Osteocyte (in vitro differentiated cells): ENCODE measurements around the gene ANKUB1. TPM values are rescaled to one million over a fixed set of nuclear protein-coding genes. Genes with fewer than 3 reads are reported as not detected.

Source experiments
- DNase-seq: peaks from one replicate; pipeline ENCODE4 v3.0.0; 2021; ENCODE audit warnings: mixed read lengths; ENCODE audit not compliant: unreplicated experiment; ENCODE audit errors: extremely low spot score
- H3K27ac Mint-ChIP-seq: one replicate; pipeline ENCODE4 v1.8.0; 2021; ENCODE audit warnings: mild to moderate bottlenecking, mixed read lengths; ENCODE audit not compliant: unreplicated experiment
- H3K27me3 Mint-ChIP-seq: one replicate; pipeline ENCODE4 v1.8.0; 2021; ENCODE audit warnings: mixed read lengths; ENCODE audit not compliant: unreplicated experiment
- H3K36me3 Mint-ChIP-seq: one replicate; pipeline ENCODE4 v1.8.0; 2021; ENCODE audit warnings: mixed read lengths; ENCODE audit not compliant: unreplicated experiment
- H3K4me1 Mint-ChIP-seq: one replicate; pipeline ENCODE4 v1.8.0; 2021; ENCODE audit warnings: mixed read lengths; ENCODE audit not compliant: unreplicated experiment
- H3K4me3 Mint-ChIP-seq: one replicate; pipeline ENCODE4 v1.8.0; 2021; ENCODE audit warnings: mild to moderate bottlenecking, moderate library complexity, mixed read lengths; ENCODE audit not compliant: unreplicated experiment
- H3K9me3 Mint-ChIP-seq: one replicate; pipeline ENCODE4 v1.8.0; 2021; ENCODE audit warnings: mixed read lengths; ENCODE audit not compliant: unreplicated experiment
- CTCF ChIP-seq: fragments of 200-600 bp; sonication (generic); IDR thresholded peaks from 2 replicates; pipeline ENCODE4 v1.5.0; 2021; ENCODE audit warnings: antibody characterized with exemption, mild to moderate bottlenecking, moderate library complexity
- total RNA-seq: library from RNA; stranded (reverse); gene quantifications from 2 replicates; pipeline ENCODE4 v1.2.1, GENCODE V29; 2021

ANKUB1 gene
- total RNA-seq, 1 donor from 2014 or later = not detected

GRCh38 chr3:149809699-149810098 is 17.3 kb upstream of the ANKUB1 start:
- Mint-ChIP-seq H3K27me3 (peaks cover 29% of the 10 kb centered on the region), H3K4me1 (peaks cover 17% of the 10 kb centered on the region), H3K9me3 (no peaks in the 10 kb centered on the region), H3K4me3 (no peak overlapping the region), H3K27ac (no peak overlapping the region), H3K36me3 (no peaks in the 10 kb centered on the region)
- no peak for TF ChIP-seq CTCF
- no peak for DNase-seq

- peaks cover 9% of the 10 kb centered on the region for H3K4me1 Mint-ChIP-seq
Observed at GRCh38 chr3:149808209-149808829, 16.0 kb upstream of the ANKUB1 start.

GRCh38 chr3:149806171-149806778 is 13.9 kb upstream of the ANKUB1 start:
- Mint-ChIP-seq H3K36me3 (no peaks in the 10 kb centered on the region), H3K27ac (no peak overlapping the region), H3K4me1 (peaks cover 3% of the 10 kb centered on the region), H3K9me3 (no peaks in the 10 kb centered on the region), H3K4me3 (no peak overlapping the region), H3K27me3 (peaks cover 29% of the 10 kb centered on the region)
- TF ChIP-seq CTCF = no peak
- no peak for DNase-seq

More at GRCh38 chr3:149808209-149808829, 16.0 kb upstream of the ANKUB1 start:
- no peak overlapping the region for H3K4me3 Mint-ChIP-seq
- no peaks in the 10 kb centered on the region for H3K9me3 Mint-ChIP-seq
- no peak overlapping the region for H3K27ac Mint-ChIP-seq
- DNase-seq = no peak
- no peaks in the 10 kb centered on the region for H3K36me3 Mint-ChIP-seq
- peak; percentile 92 for TF ChIP-seq CTCF
- peaks cover 29% of the 10 kb centered on the region for H3K27me3 Mint-ChIP-seq

GRCh38 chr3:149801639-149802038 is 9.3 kb upstream of the ANKUB1 start:
- Mint-ChIP-seq H3K27me3 (peaks cover 15% of the 10 kb centered on the region), H3K36me3 (no peaks in the 10 kb centered on the region), H3K9me3 (no peaks in the 10 kb centered on the region), H3K4me3 (no peak overlapping the region), H3K4me1 (no peaks in the 10 kb centered on the region), H3K27ac (no peak overlapping the region)
- TF ChIP-seq CTCF = no peak
- no peak for DNase-seq

- no peak for DNase-seq
- no peaks in the 10 kb centered on the region for H3K4me1 Mint-ChIP-seq
- H3K36me3 Mint-ChIP-seq = no peaks in the 10 kb centered on the region
- no peak for TF ChIP-seq CTCF
- no peaks in the 10 kb centered on the region for H3K9me3 Mint-ChIP-seq
- H3K27ac Mint-ChIP-seq = no peak overlapping the region
- H3K27me3 Mint-ChIP-seq = peaks cover 11% of the 10 kb centered on the region
- no peak overlapping the region for H3K4me3 Mint-ChIP-seq
Observed at GRCh38 chr3:149801195-149801594, 8.8 kb upstream of the ANKUB1 start.
